Psoas muscle (tissue), 8 donors: ENCODE measurements around the gene PRKAR2A. TPM values are rescaled to one million over a fixed set of nuclear protein-coding genes. Genes with fewer than 3 reads are reported as not detected.

ENCODE experiments used
- ATAC-seq, 4 donors: fragments of 200-7000 bp; cut with Tn5 transposase; one replicate each; pipeline ENCODE4 v1.9.1; 2020; ENCODE audit warnings: moderate library complexity in 3 of 4, mild to moderate bottlenecking in 2 of 4
- DNase-seq, 2 donors: peaks; one replicate each; pipeline ENCODE4 v3.0.0-alpha.2; 2020
- H3K27ac ChIP-seq: fragments of 200-600 bp; one replicate; pipeline ENCODE4 v1.8.0; 2022
- H3K27me3 ChIP-seq, 3 donors: fragments of 200-600 bp in 1 of 3; one replicate each; pipeline versions ENCODE4 v1.6.1 to v1.8.0; 2013 to 2022; ENCODE audit warnings: low read length in 2 of 3, mild to moderate bottlenecking in 2 of 3, moderate library complexity in 1 of 3; ENCODE audit not compliant: insufficient read depth in 3 of 3
- H3K36me3 ChIP-seq, 2 donors: fragments of 200-600 bp in 1 of 2; one replicate each; pipeline versions ENCODE4 v1.6.1 to v1.8.0; 2013 to 2022; ENCODE audit warnings: low read depth in 1 of 2, mild to moderate bottlenecking in 1 of 2, moderate library complexity in 1 of 2; ENCODE audit not compliant: insufficient read depth in 1 of 2
- H3K4me1 ChIP-seq: fragments of 200-600 bp; one replicate; pipeline ENCODE4 v1.8.0; 2022
- H3K4me3 ChIP-seq: fragments of 200-600 bp; one replicate; pipeline ENCODE4 v1.8.0; 2022; ENCODE audit warnings: mild to moderate bottlenecking
- H3K9me3 ChIP-seq: fragments of 200-600 bp; one replicate; pipeline ENCODE4 v1.8.0; 2022
- WGBS, 3 donors: extraction: QIAGEN DNeasy Blood & Tissue Kit; methylation state at CpG; one replicate each; pipeline versions ENCODE4 v1.1.6 to v1.1.7; 2013; 5-methylcytosine and 5-hydroxymethylcytosine counted together
- intact Hi-C, 2 donors: fragments of 100-400 bp; cut with DNase I; formaldehyde crosslinking; loops; one replicate each; pipeline versions ENCODE4 v1.11.0 to v1.14.2; 2022
- polyA plus RNA-seq, 3 donors: library from polyadenylated mRNA; stranded (reverse); fragments of 200-250 nt; gene quantifications; one replicate each; pipeline ENCODE4 v1.2.3, GENCODE V29; 2013
- total RNA-seq, 4 donors: library from RNA; stranded (reverse); fragmentation: NEBNext Ultra II Directional in 2 of 4; extraction: Animal tissue kit (Norgen Biotek cat#: 25700) in 2 of 4; gene quantifications; one replicate each; pipeline versions ENCODE4 v1.2.1 to v1.2.4, GENCODE V29; 2021 to 2023
- TF ChIP-seq, protein P1 (sequence below): fragments of 200-600 bp; IDR thresholded peaks from one replicate; pipeline ENCODE4 v1.8.0; 2022; ENCODE audit warnings: antibody characterized with exemption
- donor health status: healthy with polysubstance abuse.
- donor health status: DM: no; HTN: no; CAD: no; lungs with moderate emphysema.
- donor health status: Bipolar disorder and iron deficiency.
- donor health status: healthy.
- donor health status: DM: yes; HTN: yes; CAD: no.
- donor health status: DM: no; HTN: no; CAD: no.
- donor health status: DM: no; HTN: no; CAD: no.
- donor health status: DM: yes; HTN: yes; CAD: no.

Gene PRKAR2A
- total and polyA plus RNA-seq, 7 donors = 24.3 to 126 (median 92.5) TPM

DNA sequence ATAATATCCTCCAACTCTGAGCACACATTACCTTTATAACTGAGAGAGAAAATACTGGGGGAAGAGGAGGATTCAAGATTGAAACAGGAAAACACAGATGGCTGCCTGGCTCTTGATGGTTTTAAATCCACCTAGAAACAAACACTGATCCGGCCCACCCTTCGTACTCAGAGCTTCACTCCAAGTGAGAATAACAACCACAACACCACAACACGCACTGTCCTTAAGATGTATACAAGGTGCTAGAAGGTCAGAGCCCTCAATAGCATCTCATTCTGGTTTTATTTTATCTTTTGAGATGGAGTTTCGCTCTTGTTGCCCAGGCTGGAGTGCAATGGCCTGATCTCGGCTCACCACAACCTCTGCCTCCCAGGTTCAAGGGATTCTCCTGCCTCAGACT is 140.5 kb downstream of the PRKAR2A start:
- H3K36me3 ChIP-seq = peaks cover 0 to 40% of the 10 kb centered on the region in 2 donors
- peak overlapping the region; percentile 67 for H3K27ac ChIP-seq
- DNase-seq (no peak), ATAC-seq (no peak)
- no peaks in the 10 kb centered on the region for H3K9me3 ChIP-seq
- peaks cover 43% of the 10 kb centered on the region for H3K4me1 ChIP-seq
- H3K27me3 ChIP-seq = no peaks in the 10 kb centered on the region
- intact Hi-C loops = no loop called here
- TF ChIP-seq, protein P1, sequence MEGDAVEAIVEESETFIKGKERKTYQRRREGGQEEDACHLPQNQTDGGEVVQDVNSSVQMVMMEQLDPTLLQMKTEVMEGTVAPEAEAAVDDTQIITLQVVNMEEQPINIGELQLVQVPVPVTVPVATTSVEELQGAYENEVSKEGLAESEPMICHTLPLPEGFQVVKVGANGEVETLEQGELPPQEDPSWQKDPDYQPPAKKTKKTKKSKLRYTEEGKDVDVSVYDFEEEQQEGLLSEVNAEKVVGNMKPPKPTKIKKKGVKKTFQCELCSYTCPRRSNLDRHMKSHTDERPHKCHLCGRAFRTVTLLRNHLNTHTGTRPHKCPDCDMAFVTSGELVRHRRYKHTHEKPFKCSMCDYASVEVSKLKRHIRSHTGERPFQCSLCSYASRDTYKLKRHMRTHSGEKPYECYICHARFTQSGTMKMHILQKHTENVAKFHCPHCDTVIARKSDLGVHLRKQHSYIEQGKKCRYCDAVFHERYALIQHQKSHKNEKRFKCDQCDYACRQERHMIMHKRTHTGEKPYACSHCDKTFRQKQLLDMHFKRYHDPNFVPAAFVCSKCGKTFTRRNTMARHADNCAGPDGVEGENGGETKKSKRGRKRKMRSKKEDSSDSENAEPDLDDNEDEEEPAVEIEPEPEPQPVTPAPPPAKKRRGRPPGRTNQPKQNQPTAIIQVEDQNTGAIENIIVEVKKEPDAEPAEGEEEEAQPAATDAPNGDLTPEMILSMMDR = no peak
- H3K4me3 ChIP-seq = no peak overlapping the region
- WGBS, 3 donors = 84 to 91% (median 88%) methylated on average over 5 of the region's 5 CpGs

DNA sequence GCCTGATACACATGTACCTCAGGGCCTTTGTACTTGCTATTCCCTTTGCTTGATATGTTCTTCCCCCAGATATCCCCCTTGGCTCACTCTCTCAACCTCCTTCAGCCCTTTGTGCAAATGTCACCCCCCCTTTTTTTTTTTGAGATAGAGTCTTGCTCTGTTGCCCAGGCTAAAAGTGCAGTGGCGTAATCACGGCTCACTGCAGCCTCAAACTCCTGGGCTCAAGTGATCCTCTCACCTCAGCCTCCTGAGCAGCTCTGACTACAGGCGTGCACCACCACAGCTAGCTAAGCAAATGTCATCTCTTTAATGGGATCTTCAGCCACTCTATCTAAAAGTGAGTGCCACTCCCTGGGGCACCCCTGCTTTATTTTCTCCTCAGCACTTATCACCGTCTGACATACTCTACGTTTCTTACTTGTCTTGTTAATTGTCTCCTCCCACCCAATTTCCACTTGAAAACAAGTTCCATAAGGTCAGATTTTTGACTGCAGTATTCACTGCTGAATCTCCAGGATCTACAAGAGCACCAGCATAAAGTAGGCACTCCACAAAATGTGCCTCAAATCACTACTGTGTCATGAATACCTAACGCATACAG is 145.3 kb downstream of the PRKAR2A start:
- intact Hi-C loops = no loop called here
- TF ChIP-seq, protein P1 = no peak
- Histone ChIP-seq H3K27me3 (no peaks in the 10 kb centered on the region), H3K36me3 (peaks cover 0 to 38% of the 10 kb centered on the region in 2 donors), H3K4me1 (peaks cover 9% of the 10 kb centered on the region), H3K9me3 (no peaks in the 10 kb centered on the region), H3K27ac (no peak overlapping the region), H3K4me3 (no peak overlapping the region)
- no peak for ATAC-seq
- 92 to 97% (median 95%) methylated on average over 6 of the region's 6 CpGs for whole genome bisulfite sequencing, 3 donors
- no peak for DNase-seq

DNA sequence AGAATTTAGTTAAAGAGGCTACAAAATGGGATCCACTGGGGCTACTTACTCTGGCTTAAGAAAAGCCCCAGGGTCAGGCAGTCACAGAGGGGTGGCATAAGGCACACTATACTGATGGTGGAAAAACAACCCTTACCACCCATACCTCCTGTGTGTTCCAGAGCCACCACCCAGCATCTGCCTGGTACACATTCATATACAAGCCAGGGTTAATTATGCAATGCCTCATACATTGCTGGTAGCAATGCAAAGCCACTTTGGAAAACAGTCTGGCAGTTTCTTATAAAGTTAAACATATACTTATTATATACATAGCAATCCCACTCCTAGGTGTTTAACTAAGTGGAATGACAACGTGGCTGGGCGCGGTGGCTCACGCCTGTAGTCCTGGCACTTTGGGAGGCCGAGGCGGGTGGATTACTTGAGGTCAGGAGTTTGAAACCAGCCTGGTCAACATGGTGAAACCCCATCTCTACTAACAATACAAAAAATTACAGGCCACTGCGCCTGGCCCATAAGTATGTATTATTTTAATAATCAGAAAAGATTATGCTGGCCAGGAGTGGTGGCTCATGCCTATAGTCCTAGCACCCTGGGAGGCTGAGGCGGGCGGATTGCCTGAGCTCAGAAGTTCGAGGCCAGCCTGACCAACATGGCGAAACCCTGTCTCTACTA is 146.8 kb downstream of the PRKAR2A start:
- intact Hi-C loops = no loop called here
- H3K9me3 ChIP-seq = no peaks in the 10 kb centered on the region
- H3K36me3 ChIP-seq = peaks cover 0 to 29% of the 10 kb centered on the region in 2 donors
- no peak overlapping the region for H3K27ac ChIP-seq
- no peak for ATAC-seq
- H3K4me1 ChIP-seq = peaks cover 3% of the 10 kb centered on the region
- WGBS, 3 donors = 93 to 94% (median 93%) methylated on average over 11 of the region's 11 CpGs
- no peaks in the 10 kb centered on the region for H3K27me3 ChIP-seq
- TF ChIP-seq, protein P1 = no peak
- no peak for DNase-seq
- no peak overlapping the region for H3K4me3 ChIP-seq

DNA sequence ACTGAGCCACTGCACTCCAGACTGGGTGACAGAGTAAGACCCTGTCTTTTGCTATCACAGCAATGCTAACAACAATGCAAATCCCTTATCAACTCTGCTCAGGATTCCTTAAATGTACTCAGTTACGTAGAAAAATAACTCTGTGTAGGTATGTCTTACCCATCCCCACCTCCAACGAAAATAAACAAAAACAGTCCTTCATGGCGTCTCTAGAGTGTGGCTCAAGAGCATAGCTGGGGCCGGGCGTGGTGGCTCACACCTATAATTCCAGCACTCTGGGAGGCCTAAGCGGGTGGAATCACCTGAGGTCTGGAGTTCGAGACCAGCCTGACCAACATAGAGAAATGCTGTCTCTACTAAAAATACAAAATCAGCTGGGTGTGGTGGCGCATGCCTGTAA is 148.8 kb downstream of the PRKAR2A start:
- Histone ChIP-seq H3K27me3 (no peaks in the 10 kb centered on the region), H3K4me1 (peaks cover 3% of the 10 kb centered on the region), H3K27ac (no peak overlapping the region), H3K9me3 (no peaks in the 10 kb centered on the region), H3K36me3 (peaks cover 0 to 43% of the 10 kb centered on the region in 2 donors), H3K4me3 (no peak overlapping the region)
- ATAC-seq (no peak), DNase-seq (no peak)
- intact Hi-C loops = no loop called here
- 97 to 99% (median 99%) methylated on average over 8 of the region's 8 CpGs for WGBS, 3 donors
- TF ChIP-seq, protein P1 = no peak
